Measurements from ENCODE around the gene TP53.

TP53 gene

GRCh38 chr17:7720125-7720524, 32.8 kb upstream of the TP53 start:
- H3K27me3 ChIP-seq (replicated peaks; ENCODE audit: control insufficient read depth, insufficient read depth, low read length): peaks cover 3% of the 10 kb centered on the region
- no peak overlapping the region for H3K4me3 ChIP-seq (replicated peaks; ENCODE audit: low read depth, low read length)
- H3K36me3 ChIP-seq (ENCODE audit: control insufficient read depth, insufficient read depth, low read length): no peaks in the 10 kb centered on the region
- TF ChIP-seq CTCF (IDR thresholded peaks at IDR 0.05; ENCODE audit: insufficient read depth, low read length, poor library complexity, severe bottlenecking): no peak
- DNase-seq (ENCODE audit: extremely low read depth, insufficient read length): no peak

- no peak overlapping the region for H3K4me3 ChIP-seq (replicated peaks; ENCODE audit: low read depth, low read length)
- peaks cover 3% of the 10 kb centered on the region for H3K27me3 ChIP-seq (replicated peaks; ENCODE audit: control insufficient read depth, insufficient read depth, low read length)
- H3K36me3 ChIP-seq (ENCODE audit: control insufficient read depth, insufficient read depth, low read length): no peaks in the 10 kb centered on the region
- no peak for TF ChIP-seq CTCF (IDR thresholded peaks at IDR 0.05; ENCODE audit: insufficient read depth, low read length, poor library complexity, severe bottlenecking)
- no peak for DNase-seq (ENCODE audit: extremely low read depth, insufficient read length)
Observed at GRCh38 chr17:7719661-7720060, 32.4 kb upstream of the TP53 start.

GRCh38 chr17:7717756-7718350, 30.6 kb upstream of the TP53 start:
- DNase-seq (ENCODE audit: extremely low read depth, insufficient read length): no peak
- H3K36me3 ChIP-seq (ENCODE audit: control insufficient read depth, insufficient read depth, low read length): no peaks in the 10 kb centered on the region
- no peak for TF ChIP-seq CTCF (IDR thresholded peaks at IDR 0.05; ENCODE audit: insufficient read depth, low read length, poor library complexity, severe bottlenecking)
- peak overlapping the region; percentile 56 for H3K4me3 ChIP-seq (replicated peaks; ENCODE audit: low read depth, low read length)
- H3K27me3 ChIP-seq (replicated peaks; ENCODE audit: control insufficient read depth, insufficient read depth, low read length): peaks cover 6% of the 10 kb centered on the region

GRCh38 chr17:7716901-7717755, 29.8 kb upstream of the TP53 start, which contains the start of gene DNAH2:
DNAH2 (plus strand) TSS chr17:7717744; CDS start chr17:7719735, 1,991 bp downstream.
- DNase-seq (ENCODE audit: extremely low read depth, insufficient read length): peak; percentile 58
- peaks cover 6% of the 10 kb centered on the region for H3K27me3 ChIP-seq (replicated peaks; ENCODE audit: control insufficient read depth, insufficient read depth, low read length)
- no peaks in the 10 kb centered on the region for H3K36me3 ChIP-seq (ENCODE audit: control insufficient read depth, insufficient read depth, low read length)
- peak within 1 kb of the TSS; percentile 56 for H3K4me3 ChIP-seq (replicated peaks; ENCODE audit: low read depth, low read length)
- peak; percentile 65 for TF ChIP-seq CTCF (IDR thresholded peaks at IDR 0.05; ENCODE audit: insufficient read depth, low read length, poor library complexity, severe bottlenecking)

GRCh38 chr17:7715936-7716886, 28.9 kb upstream of the TP53 start:
- no peak for TF ChIP-seq CTCF (IDR thresholded peaks at IDR 0.05; ENCODE audit: insufficient read depth, low read length, poor library complexity, severe bottlenecking)
- no peak for DNase-seq (ENCODE audit: extremely low read depth, insufficient read length)
- no peaks in the 10 kb centered on the region for H3K36me3 ChIP-seq (ENCODE audit: control insufficient read depth, insufficient read depth, low read length)
- peaks cover 6% of the 10 kb centered on the region for H3K27me3 ChIP-seq (replicated peaks; ENCODE audit: control insufficient read depth, insufficient read depth, low read length)
- H3K4me3 ChIP-seq (replicated peaks; ENCODE audit: low read depth, low read length): no peak overlapping the region

All from GM06990 (cell line).